B cell (primary cell): Measurements from ENCODE around the gene XRCC1.

Experiments
- CTCF ChIP-seq: fragments of 200-600 bp; IDR thresholded peaks from one replicate; pipeline ENCODE4 v1.8.0; 2022; ENCODE audit warnings: antibody characterized with exemption, mild to moderate bottlenecking
- EZH2 ChIP-seq: IDR thresholded peaks from 2 replicates; pipeline ENCODE4 v1.6.1; 2012; ENCODE audit warnings: borderline replicate concordance, low read depth, mild to moderate bottlenecking, moderate library complexity, low read length; ENCODE audit not compliant: insufficient read depth, poor library complexity, severe bottlenecking

GRCh38 chr19:43599635-43600295 is 24.4 kb upstream of the XRCC1 start:
- TF ChIP-seq CTCF, result no peak
- no peak for TF ChIP-seq EZH2
